Measurements from ENCODE around the gene HSPG2. TPM values are rescaled to one million over a fixed set of nuclear protein-coding genes. Genes with fewer than 3 reads are reported as not detected.
A peak's percentile ranks its signal among the peaks of the same experiment; 100 is the strongest.

The HSPG2 gene
- total RNA-seq, 1 experiment from 2014 or later = 171 TPM

- Histone ChIP-seq H3K27ac (ENCODE audit: low read length) (peak overlapping the region; percentile 93), H3K27me3 (ENCODE audit: control insufficient read depth, insufficient read depth, low read length) (no peaks in the 10 kb centered on the region), H3K4me3 (ENCODE audit: low read depth in 2 of 2, low read length in 2 of 2) (peak overlapping the region; percentile 33 to 51), H3K36me3 (ENCODE audit: control insufficient read depth, insufficient read depth, low read length) (no peaks in the 10 kb centered on the region; the same call in 1 of the 2 replicates), H3K4me1 (ENCODE audit: control insufficient read depth, insufficient read depth, low read length) (peaks cover 64% of the 10 kb centered on the region), H3K9me3 (ENCODE audit: control insufficient read depth, insufficient read depth, low read depth, low read length) (no peaks in the 10 kb centered on the region)
- CTCF ChIA-PET = no interaction called here
- in situ Hi-C loops (cut with HindIII; ENCODE audit: low pct_unique_long_range_greater_than_20kb, low sequenced_read_pairs) = no loop called here
- POLR2A ChIA-PET = interaction anchor here (0.7 kb wide), 1 partner anchor 144 kb away, joined by 12 read pairs; no protein-coding TSS in a partner anchor
- DNase-seq (ENCODE audit: low read depth, low spot score) = no peak
- ATAC-seq = peak; percentile 71
- no TSS peak for BruUV-seq (replicated peaks)
- intact Hi-C loops (cut with micrococcal nuclease; ENCODE audit: unreplicated experiment) = no loop called here
- TF ChIP-seq TCF7L2 (IDR thresholded peaks at IDR 0.05; ENCODE audit: low read depth, low read length) (peak; percentile 60; the same call in 1 of the 2 replicates), CTCF (IDR thresholded peaks at IDR 0.05) (no peak), SIN3A (IDR thresholded peaks at IDR 0.05; ENCODE audit: borderline replicate concordance, insufficient read depth, low read depth, low read length) (peak; percentile 72; the same call in 1 of the 2 replicates)
These were observed 437 bp upstream of the HSPG2 start for GRCh38 chr1:21937372-21938121.

GRCh38 chr1:21936366-21937031 lies 611 bp downstream of the HSPG2 start:
- peak; percentile 5 for ATAC-seq
- peak overlapping the region; percentile 97 for H3K27ac ChIP-seq (ENCODE audit: low read length)
- ChIA-PET CTCF (interaction anchor here (0.6 kb wide), 1 partner anchor 72 kb away, joined by 3 read pairs; no protein-coding TSS in a partner anchor), POLR2A (no interaction called here)
- peaks cover 66% of the 10 kb centered on the region for H3K4me1 ChIP-seq (ENCODE audit: control insufficient read depth, insufficient read depth, low read length)
- no peak for DNase-seq (ENCODE audit: low read depth, low spot score)
- intact Hi-C loops (cut with micrococcal nuclease; ENCODE audit: unreplicated experiment) (no loop called here), in situ Hi-C loops (cut with HindIII; ENCODE audit: low pct_unique_long_range_greater_than_20kb, low sequenced_read_pairs) (no loop called here)
- no peaks in the 10 kb centered on the region; the same call in 1 of the 2 replicates for H3K36me3 ChIP-seq (ENCODE audit: control insufficient read depth, insufficient read depth, low read length)
- no peaks in the 10 kb centered on the region for H3K27me3 ChIP-seq (ENCODE audit: control insufficient read depth, insufficient read depth, low read length)
- TSS peak; percentile 71 for BruUV-seq (replicated peaks)
- H3K4me3 ChIP-seq (ENCODE audit: low read depth in 2 of 2, low read length in 2 of 2) = peak overlapping the region; percentile 65 to 82
- no peaks in the 10 kb centered on the region for H3K9me3 ChIP-seq (ENCODE audit: control insufficient read depth, insufficient read depth, low read depth, low read length)
- TF ChIP-seq REST (IDR thresholded peaks at IDR 0.05; ENCODE audit: insufficient read depth in 1 of 2, low read depth in 2 of 2, low read length in 1 of 2) = no peak
- peak; percentile 18; the same call in 1 of the 2 replicates for TF ChIP-seq POLR2AphosphoS5 (IDR thresholded peaks at IDR 0.05; ENCODE audit: low read depth, low read length)

Data from Panc1 (cell line).